GM18873 (cell line): ENCODE measurements around the gene DAB2IP.

Experiments used
- ATAC-seq: cut with Tn5 transposase; IDR thresholded peaks from one replicate; pipeline ENCODE4 v1.9.1; 2021; ENCODE audit warnings: mild to moderate bottlenecking, moderate library complexity, moderate number of reproducible peaks; ENCODE audit not compliant: unreplicated experiment, low FRiP score

DAB2IP gene

GRCh38 chr9:121682201-121682600 lies 30.8 kb downstream of the DAB2IP start:
- no peak for ATAC-seq

GRCh38 chr9:121682926-121683515 lies 31.6 kb downstream of the DAB2IP start:
- no peak for ATAC-seq

GRCh38 chr9:121683652-121684051 lies 32.2 kb downstream of the DAB2IP start:
- no peak for ATAC-seq

- ATAC-seq, result no peak
Observed at GRCh38 chr9:121684381-121685145, 33.1 kb downstream of the DAB2IP start.

GRCh38 chr9:121685146-121685794 lies 33.8 kb downstream of the DAB2IP start:
- ATAC-seq, result no peak

GRCh38 chr9:121685795-121686377 lies 34.5 kb downstream of the DAB2IP start:
- no peak for ATAC-seq

GRCh38 chr9:121686930-121687541 lies 35.6 kb downstream of the DAB2IP start:
- no peak for ATAC-seq

GRCh38 chr9:121688146-121688680 lies 36.8 kb downstream of the DAB2IP start:
- no peak for ATAC-seq

- ATAC-seq, result no peak
Observed at GRCh38 chr9:121688681-121689080, 37.2 kb downstream of the DAB2IP start.

GRCh38 chr9:121689461-121690157 lies 38.2 kb downstream of the DAB2IP start:
- ATAC-seq, result no peak

GRCh38 chr9:121690316-121690715 lies 38.9 kb downstream of the DAB2IP start:
- no peak for ATAC-seq

GRCh38 chr9:121690766-121691165 lies 39.3 kb downstream of the DAB2IP start:
- no peak for ATAC-seq

GRCh38 chr9:121691890-121692289 lies 40.5 kb downstream of the DAB2IP start:
- ATAC-seq, result no peak

GRCh38 chr9:121692606-121693387 lies 41.4 kb downstream of the DAB2IP start:
- no peak for ATAC-seq

GRCh38 chr9:121693388-121693670 lies 41.9 kb downstream of the DAB2IP start:
- no peak for ATAC-seq

GRCh38 chr9:121694001-121694400 lies 42.6 kb downstream of the DAB2IP start:
- ATAC-seq, result no peak

GRCh38 chr9:121694600-121694999 lies 43.2 kb downstream of the DAB2IP start:
- ATAC-seq, result no peak

GRCh38 chr9:121696930-121697329 lies 45.5 kb downstream of the DAB2IP start:
- no peak for ATAC-seq
